Astrocyte (in vitro differentiated cells and primary cell): ENCODE measurements around the gene PTPRT.

Experiments
- CTCF ChIP-seq: IDR thresholded peaks from 2 replicates; pipeline ENCODE4 v1.5.1; 2011; ENCODE audit warnings: low read depth, mild to moderate bottlenecking, inconsistent platforms, low read length, moderate library complexity; ENCODE audit not compliant: insufficient read depth
- EZH2 ChIP-seq: IDR thresholded peaks from 2 replicates; pipeline ENCODE4 v1.6.1; 2012; ENCODE audit warnings: mild to moderate bottlenecking, low read length, inconsistent platforms; ENCODE audit not compliant: insufficient read depth

GRCh38 chr20:42134265-42135098 lies 1055.2 kb downstream of the PTPRT start:
- TF ChIP-seq EZH2 = no peak
- TF ChIP-seq CTCF = no peak
